SK-N-SH treated with all-trans-retinoic acid at 6 μM for 48 hours (cell line): ENCODE measurements around the gene TSSK6.

Experiments
- ATAC-seq: fragments of 200-7000 bp; cut with Tn5 transposase; 3 replicates; pipeline ENCODE4 v1.9.1; 2020; ENCODE audit warnings: mild to moderate bottlenecking, moderate library complexity
- ARNTL ChIP-seq: fragments of 450-650 bp; formaldehyde crosslinking; IDR thresholded peaks from 2 replicates; pipeline ENCODE4 v1.5.0; 2020; ENCODE audit warnings: low read depth, mild to moderate bottlenecking, moderate library complexity, borderline replicate concordance
- BACH2 ChIP-seq: fragments of 250-450 bp; sonication (Bioruptor Pico); IDR thresholded peaks from 2 replicates; pipeline ENCODE4 v1.9.0; 2021; ENCODE audit warnings: mild to moderate bottlenecking, borderline replicate concordance
- ESRRG ChIP-seq: fragments of 250-450 bp; sonication (Bioruptor Pico); IDR thresholded peaks from 2 replicates; pipeline ENCODE4 v1.6.1; 2021; ENCODE audit warnings: mild to moderate bottlenecking
- GLIS3 ChIP-seq: fragments of 250-450 bp; sonication (Bioruptor Pico); IDR thresholded peaks from 2 replicates; pipeline ENCODE4 v1.5.0; 2020; ENCODE audit warnings: mild to moderate bottlenecking, moderate library complexity
- ISL1 ChIP-seq: fragments of 250-450 bp; sonication (Bioruptor Pico); IDR thresholded peaks from 2 replicates; pipeline ENCODE4 v2.1.2; 2022; ENCODE audit warnings: mild to moderate bottlenecking, moderate library complexity
- RARB ChIP-seq: fragments of 250-450 bp; sonication (Bioruptor Pico); IDR thresholded peaks from 2 replicates; pipeline ENCODE4 v1.8.0; 2021; ENCODE audit warnings: mild to moderate bottlenecking, moderate library complexity
- SNAI2 ChIP-seq: fragments of 250-450 bp; sonication (Bioruptor Pico); IDR thresholded peaks from 2 replicates; pipeline ENCODE4 v1.5.0; 2020; ENCODE audit warnings: mild to moderate bottlenecking, moderate library complexity
- ZC3H10 ChIP-seq: fragments of 250-450 bp; sonication (Bioruptor Pico); IDR thresholded peaks from 2 replicates; pipeline ENCODE4 v1.5.1; 2021; ENCODE audit warnings: mild to moderate bottlenecking, moderate library complexity
- ZFP30 ChIP-seq: fragments of 450-650 bp; formaldehyde crosslinking; IDR thresholded peaks from 2 replicates; pipeline ENCODE4 v1.5.0; 2022; ENCODE audit warnings: mild to moderate bottlenecking, moderate library complexity
- ZNF565 ChIP-seq: fragments of 450-650 bp; formaldehyde crosslinking; conservative IDR thresholded peaks from 2 replicates; pipeline ENCODE4 v1.5.0; 2020; ENCODE audit warnings: low read depth, mild to moderate bottlenecking, moderate library complexity
- ZNF70 ChIP-seq: fragments of 450-650 bp; formaldehyde crosslinking; IDR thresholded peaks from 2 replicates; pipeline ENCODE4 v1.5.0; 2020; ENCODE audit warnings: mild to moderate bottlenecking, moderate library complexity
- ZNF8 ChIP-seq: fragments of 450-650 bp; formaldehyde crosslinking; IDR thresholded peaks from 2 replicates; pipeline ENCODE4 v1.5.0; 2020; ENCODE audit warnings: mild to moderate bottlenecking, moderate library complexity
- TF ChIP-seq, protein P1 (sequence below): fragments of 250-450 bp; sonication (Bioruptor Pico); IDR thresholded peaks from 2 replicates; pipeline ENCODE4 v1.8.0; 2021; ENCODE audit warnings: low read depth, mild to moderate bottlenecking, moderate library complexity, borderline replicate concordance
- TF ChIP-seq, protein P2 (sequence below): fragments of 250-450 bp; sonication (Bioruptor Pico); IDR thresholded peaks from 2 replicates; pipeline ENCODE4 v1.5.0; 2020; ENCODE audit warnings: mild to moderate bottlenecking, moderate library complexity
- TF ChIP-seq, protein P3 (sequence below): fragments of 250-450 bp; sonication (Bioruptor Pico); IDR thresholded peaks from 2 replicates; pipeline ENCODE4 v1.8.0; 2020; ENCODE audit warnings: mild to moderate bottlenecking, moderate library complexity, borderline replicate concordance
- TF ChIP-seq, protein P4 (sequence below): fragments of 250-450 bp; sonication (Bioruptor Pico); IDR thresholded peaks from 2 replicates; pipeline ENCODE4 v1.5.1; 2021; ENCODE audit warnings: mild to moderate bottlenecking, moderate library complexity
- TF ChIP-seq, protein P5 (sequence below): fragments of 250-450 bp; sonication (Bioruptor Pico); IDR thresholded peaks from 2 replicates; pipeline ENCODE4 v1.5.1; 2020; ENCODE audit warnings: low read depth, mild to moderate bottlenecking, moderate library complexity

The TSSK6 gene

DNA sequence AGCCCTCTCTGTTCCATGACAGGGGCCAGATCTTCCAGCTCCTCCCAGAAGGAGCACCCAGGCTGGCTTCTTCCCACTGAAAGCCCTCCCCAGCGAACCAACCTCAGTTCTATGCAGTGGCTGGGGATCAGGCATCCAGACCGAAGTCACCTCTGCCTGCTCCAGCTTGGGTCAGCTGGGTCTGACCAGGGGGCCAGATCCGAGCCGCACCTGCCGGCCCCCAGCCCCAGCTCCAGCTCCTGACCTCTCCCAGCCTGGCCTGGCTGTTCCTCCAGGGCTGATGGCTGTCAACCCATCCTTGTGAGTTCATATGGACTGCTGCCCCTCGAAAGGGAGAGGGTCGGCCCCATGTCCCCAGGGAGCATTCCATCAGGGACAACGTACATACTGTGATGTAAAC, 8.0 kb downstream of the TSSK6 start:
- no peak for TF ChIP-seq SNAI2 (CRISPR knock-in tag)
- no peak for TF ChIP-seq ESRRG (CRISPR knock-in tag)
- TF ChIP-seq, protein P1, sequence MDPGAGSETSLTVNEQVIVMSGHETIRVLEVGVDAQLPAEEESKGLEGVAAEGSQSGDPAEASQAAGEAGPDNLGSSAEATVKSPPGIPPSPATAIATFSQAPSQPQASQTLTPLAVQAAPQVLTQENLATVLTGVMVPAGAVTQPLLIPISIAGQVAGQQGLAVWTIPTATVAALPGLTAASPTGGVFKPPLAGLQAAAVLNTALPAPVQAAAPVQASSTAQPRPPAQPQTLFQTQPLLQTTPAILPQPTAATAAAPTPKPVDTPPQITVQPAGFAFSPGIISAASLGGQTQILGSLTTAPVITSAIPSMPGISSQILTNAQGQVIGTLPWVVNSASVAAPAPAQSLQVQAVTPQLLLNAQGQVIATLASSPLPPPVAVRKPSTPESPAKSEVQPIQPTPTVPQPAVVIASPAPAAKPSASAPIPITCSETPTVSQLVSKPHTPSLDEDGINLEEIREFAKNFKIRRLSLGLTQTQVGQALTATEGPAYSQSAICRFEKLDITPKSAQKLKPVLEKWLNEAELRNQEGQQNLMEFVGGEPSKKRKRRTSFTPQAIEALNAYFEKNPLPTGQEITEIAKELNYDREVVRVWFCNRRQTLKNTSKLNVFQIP = no peak
- TF ChIP-seq, protein P2, sequence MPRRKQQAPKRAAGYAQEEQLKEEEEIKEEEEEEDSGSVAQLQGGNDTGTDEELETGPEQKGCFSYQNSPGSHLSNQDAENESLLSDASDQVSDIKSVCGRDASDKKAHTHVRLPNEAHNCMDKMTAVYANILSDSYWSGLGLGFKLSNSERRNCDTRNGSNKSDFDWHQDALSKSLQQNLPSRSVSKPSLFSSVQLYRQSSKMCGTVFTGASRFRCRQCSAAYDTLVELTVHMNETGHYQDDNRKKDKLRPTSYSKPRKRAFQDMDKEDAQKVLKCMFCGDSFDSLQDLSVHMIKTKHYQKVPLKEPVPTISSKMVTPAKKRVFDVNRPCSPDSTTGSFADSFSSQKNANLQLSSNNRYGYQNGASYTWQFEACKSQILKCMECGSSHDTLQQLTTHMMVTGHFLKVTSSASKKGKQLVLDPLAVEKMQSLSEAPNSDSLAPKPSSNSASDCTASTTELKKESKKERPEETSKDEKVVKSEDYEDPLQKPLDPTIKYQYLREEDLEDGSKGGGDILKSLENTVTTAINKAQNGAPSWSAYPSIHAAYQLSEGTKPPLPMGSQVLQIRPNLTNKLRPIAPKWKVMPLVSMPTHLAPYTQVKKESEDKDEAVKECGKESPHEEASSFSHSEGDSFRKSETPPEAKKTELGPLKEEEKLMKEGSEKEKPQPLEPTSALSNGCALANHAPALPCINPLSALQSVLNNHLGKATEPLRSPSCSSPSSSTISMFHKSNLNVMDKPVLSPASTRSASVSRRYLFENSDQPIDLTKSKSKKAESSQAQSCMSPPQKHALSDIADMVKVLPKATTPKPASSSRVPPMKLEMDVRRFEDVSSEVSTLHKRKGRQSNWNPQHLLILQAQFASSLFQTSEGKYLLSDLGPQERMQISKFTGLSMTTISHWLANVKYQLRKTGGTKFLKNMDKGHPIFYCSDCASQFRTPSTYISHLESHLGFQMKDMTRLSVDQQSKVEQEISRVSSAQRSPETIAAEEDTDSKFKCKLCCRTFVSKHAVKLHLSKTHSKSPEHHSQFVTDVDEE (CRISPR knock-in tag) = no peak
- TF ChIP-seq BACH2 = no peak
- no peak for TF ChIP-seq ARNTL (CRISPR knock-in tag)
- TF ChIP-seq, all 23 proteins: peak for 0
- ATAC-seq = no peak

DNA sequence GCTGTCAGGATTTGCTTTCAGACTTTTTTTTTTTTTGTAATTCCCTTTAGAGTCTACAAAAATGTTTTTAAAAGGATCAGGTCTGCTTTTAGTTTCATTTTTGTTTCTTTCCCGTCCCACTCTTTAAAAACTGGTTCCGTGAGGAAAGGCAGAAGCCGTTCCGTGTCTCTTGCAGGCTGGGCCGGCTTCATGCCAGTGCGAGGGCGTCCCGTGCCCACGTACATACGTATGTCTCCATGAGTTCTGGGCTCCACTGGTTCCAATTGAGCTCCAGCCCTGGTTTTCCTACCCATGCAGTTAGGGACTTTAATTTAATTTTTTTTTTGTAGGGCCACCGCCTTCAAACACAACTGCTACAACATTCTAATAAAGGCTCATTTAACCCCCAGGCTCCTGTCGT, 8.8 kb downstream of the TSSK6 start:
- TF ChIP-seq, protein P2 (CRISPR knock-in tag) = no peak
- TF ChIP-seq ZNF565 (CRISPR knock-in tag) = no peak
- no peak for TF ChIP-seq GLIS3 (CRISPR knock-in tag)
- TF ChIP-seq ZNF8 (CRISPR knock-in tag) = no peak
- no peak for TF ChIP-seq SNAI2 (CRISPR knock-in tag)
- TF ChIP-seq ZNF70 (CRISPR knock-in tag) = no peak
- TF ChIP-seq, all 23 proteins: peak for 0
- ATAC-seq = no peak

DNA sequence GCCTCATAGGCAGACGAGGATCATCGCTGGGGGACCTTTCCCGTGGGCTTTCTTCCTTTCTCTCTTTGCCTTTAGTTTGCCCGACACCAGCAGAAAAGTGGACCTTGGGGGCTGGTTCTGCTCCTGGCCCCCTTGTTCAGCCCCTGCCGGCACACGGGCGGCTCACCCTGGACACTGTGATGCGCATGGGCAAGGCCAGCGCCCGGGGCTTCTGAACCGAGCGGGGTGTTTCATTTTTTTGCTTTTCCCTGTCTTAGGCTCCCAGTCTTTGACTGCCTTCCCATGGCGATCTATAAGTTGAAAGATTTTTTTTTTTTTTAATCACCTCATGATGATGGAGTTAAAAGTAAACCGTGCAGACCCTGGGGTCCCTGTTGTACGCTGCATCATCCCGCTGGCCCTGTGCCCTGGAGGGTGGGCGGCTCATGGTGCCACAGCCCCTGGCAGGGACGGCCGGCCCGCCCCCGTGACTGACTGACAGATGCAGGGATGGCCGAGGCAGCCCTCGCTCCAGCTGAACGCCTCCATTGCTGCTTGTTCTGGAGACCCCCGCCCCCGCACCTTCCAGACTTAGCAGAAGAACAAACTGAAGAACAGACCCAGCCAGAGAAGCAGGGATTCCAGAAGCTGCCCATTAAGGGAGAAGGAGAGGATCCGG, 9.6 kb downstream of the TSSK6 start:
- no peak for TF ChIP-seq ISL1 (CRISPR knock-in tag)
- no peak for TF ChIP-seq BACH2
- no peak for TF ChIP-seq ESRRG (CRISPR knock-in tag)
- no peak for TF ChIP-seq ZFP30
- TF ChIP-seq, all 23 proteins: peak for 0
- ATAC-seq = no peak

DNA sequence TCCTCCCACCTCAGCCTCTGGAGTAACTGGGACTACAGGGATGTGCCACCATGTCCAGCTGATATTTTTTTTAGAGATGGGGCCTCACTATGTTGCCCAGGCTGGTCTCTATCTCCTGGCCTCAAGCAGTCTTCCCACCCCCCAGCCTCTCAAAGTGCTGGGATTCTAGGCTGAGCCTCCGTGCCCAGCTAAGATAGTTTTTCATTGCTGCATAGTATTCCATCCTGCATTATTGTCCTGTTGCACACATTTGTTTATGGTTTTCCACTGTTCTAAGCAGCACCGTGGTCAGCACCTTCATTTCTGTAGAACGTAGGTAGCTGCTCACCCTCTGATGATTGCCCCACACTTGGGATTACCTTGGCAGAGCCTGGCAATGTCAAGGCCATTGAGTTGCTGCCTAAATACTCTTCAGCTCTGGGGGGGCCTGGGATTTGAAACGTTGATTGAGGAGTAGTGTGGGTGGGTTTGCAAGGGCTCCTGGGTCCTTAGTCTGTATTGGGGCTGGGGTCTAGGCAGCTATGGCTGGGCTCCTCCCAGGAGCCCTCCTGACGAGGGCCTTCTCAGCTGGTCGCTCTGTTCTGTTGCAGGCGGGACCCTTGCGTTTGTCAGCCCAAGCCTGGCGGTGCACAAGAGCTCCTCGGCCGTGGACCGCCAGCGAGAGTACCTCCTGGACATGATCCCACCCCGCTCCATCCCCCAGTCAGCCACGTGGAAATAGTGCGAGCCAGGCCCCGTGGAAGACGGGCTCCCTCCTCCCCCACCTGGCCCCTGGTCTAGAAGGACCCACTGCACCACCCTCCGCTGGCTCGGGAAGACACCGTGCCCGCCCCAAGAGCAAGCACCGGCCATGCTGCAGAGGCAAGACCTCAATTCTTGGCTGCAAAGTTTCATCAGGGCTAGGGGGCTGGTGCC, 10.3 kb downstream of the TSSK6 start:
- no peak for ATAC-seq
- TF ChIP-seq, protein P3, sequence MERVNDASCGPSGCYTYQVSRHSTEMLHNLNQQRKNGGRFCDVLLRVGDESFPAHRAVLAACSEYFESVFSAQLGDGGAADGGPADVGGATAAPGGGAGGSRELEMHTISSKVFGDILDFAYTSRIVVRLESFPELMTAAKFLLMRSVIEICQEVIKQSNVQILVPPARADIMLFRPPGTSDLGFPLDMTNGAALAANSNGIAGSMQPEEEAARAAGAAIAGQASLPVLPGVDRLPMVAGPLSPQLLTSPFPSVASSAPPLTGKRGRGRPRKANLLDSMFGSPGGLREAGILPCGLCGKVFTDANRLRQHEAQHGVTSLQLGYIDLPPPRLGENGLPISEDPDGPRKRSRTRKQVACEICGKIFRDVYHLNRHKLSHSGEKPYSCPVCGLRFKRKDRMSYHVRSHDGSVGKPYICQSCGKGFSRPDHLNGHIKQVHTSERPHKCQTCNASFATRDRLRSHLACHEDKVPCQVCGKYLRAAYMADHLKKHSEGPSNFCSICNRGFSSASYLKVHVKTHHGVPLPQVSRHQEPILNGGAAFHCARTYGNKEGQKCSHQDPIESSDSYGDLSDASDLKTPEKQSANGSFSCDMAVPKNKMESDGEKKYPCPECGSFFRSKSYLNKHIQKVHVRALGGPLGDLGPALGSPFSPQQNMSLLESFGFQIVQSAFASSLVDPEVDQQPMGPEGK (CRISPR knock-in tag) = no peak
- TF ChIP-seq, protein P4, sequence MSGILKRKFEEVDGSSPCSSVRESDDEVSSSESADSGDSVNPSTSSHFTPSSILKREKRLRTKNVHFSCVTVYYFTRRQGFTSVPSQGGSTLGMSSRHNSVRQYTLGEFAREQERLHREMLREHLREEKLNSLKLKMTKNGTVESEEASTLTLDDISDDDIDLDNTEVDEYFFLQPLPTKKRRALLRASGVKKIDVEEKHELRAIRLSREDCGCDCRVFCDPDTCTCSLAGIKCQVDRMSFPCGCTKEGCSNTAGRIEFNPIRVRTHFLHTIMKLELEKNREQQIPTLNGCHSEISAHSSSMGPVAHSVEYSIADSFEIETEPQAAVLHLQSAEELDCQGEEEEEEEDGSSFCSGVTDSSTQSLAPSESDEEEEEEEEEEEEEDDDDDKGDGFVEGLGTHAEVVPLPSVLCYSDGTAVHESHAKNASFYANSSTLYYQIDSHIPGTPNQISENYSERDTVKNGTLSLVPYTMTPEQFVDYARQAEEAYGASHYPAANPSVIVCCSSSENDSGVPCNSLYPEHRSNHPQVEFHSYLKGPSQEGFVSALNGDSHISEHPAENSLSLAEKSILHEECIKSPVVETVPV = no peak
- TF ChIP-seq ZNF565 (CRISPR knock-in tag) = no peak
- TF ChIP-seq, protein P2 (CRISPR knock-in tag) = no peak
- TF ChIP-seq ZC3H10 (CRISPR knock-in tag) = no peak
- TF ChIP-seq SNAI2 (CRISPR knock-in tag) = no peak
- TF ChIP-seq ZFP30 = no peak
- TF ChIP-seq RARB (CRISPR knock-in tag) = no peak
- TF ChIP-seq ZNF70 (CRISPR knock-in tag) = no peak
- no peak for TF ChIP-seq ZNF8 (CRISPR knock-in tag)
- no peak for TF ChIP-seq ISL1 (CRISPR knock-in tag)
- TF ChIP-seq, protein P5, sequence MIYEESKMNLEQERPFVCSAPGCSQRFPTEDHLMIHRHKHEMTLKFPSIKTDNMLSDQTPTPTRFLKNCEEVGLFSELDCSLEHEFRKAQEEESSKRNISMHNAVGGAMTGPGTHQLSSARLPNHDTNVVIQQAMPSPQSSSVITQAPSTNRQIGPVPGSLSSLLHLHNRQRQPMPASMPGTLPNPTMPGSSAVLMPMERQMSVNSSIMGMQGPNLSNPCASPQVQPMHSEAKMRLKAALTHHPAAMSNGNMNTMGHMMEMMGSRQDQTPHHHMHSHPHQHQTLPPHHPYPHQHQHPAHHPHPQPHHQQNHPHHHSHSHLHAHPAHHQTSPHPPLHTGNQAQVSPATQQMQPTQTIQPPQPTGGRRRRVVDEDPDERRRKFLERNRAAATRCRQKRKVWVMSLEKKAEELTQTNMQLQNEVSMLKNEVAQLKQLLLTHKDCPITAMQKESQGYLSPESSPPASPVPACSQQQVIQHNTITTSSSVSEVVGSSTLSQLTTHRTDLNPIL (CRISPR knock-in tag) = no peak
- TF ChIP-seq BACH2 = no peak
- no peak for TF ChIP-seq GLIS3 (CRISPR knock-in tag)
